KOPT-K1 (cell line): ENCODE measurements around the gene SHROOM3.

Experiments
- H3K27ac ChIP-seq: fragments of 200-600 bp; sonication (generic); 2 replicates; pipeline ENCODE4 v1.5.1; 2016; ENCODE audit warnings: antibody characterized with exemption, mild to moderate bottlenecking, low read depth, low read length; ENCODE audit not compliant: poor library complexity, severe bottlenecking
- H3K36me3 ChIP-seq: fragments of 200-600 bp; sonication (generic); 2 replicates; pipeline ENCODE4 v1.5.1; 2017; ENCODE audit warnings: antibody characterized with exemption, mild to moderate bottlenecking, low read length, moderate library complexity; ENCODE audit not compliant: insufficient read depth
- H3K9me3 ChIP-seq: fragments of 200-600 bp; sonication (generic); 2 replicates; pipeline ENCODE4 v1.5.1; 2017; ENCODE audit warnings: antibody characterized with exemption, low read length, mild to moderate bottlenecking; ENCODE audit not compliant: insufficient read depth, poor library complexity, severe bottlenecking

Gene SHROOM3

GRCh38 chr4:76809594-76810305 lies 374.7 kb downstream of the SHROOM3 start:
- Histone ChIP-seq H3K9me3 (peaks cover 7% of the 10 kb centered on the region), H3K27ac (no peak overlapping the region), H3K36me3 (no peaks in the 10 kb centered on the region)

- H3K27ac ChIP-seq = no peak overlapping the region
- no peaks in the 10 kb centered on the region for H3K36me3 ChIP-seq
Observed at GRCh38 chr4:76811604-76812412, 376.8 kb downstream of the SHROOM3 start.

GRCh38 chr4:76813070-76813469 lies 378.0 kb downstream of the SHROOM3 start:
- H3K36me3 ChIP-seq = no peaks in the 10 kb centered on the region
- H3K9me3 ChIP-seq = peaks cover 7% of the 10 kb centered on the region
- H3K27ac ChIP-seq = no peak overlapping the region

More at GRCh38 chr4:76811604-76812412, 376.8 kb downstream of the SHROOM3 start:
- H3K9me3 ChIP-seq = peaks cover 7% of the 10 kb centered on the region

DNA sequence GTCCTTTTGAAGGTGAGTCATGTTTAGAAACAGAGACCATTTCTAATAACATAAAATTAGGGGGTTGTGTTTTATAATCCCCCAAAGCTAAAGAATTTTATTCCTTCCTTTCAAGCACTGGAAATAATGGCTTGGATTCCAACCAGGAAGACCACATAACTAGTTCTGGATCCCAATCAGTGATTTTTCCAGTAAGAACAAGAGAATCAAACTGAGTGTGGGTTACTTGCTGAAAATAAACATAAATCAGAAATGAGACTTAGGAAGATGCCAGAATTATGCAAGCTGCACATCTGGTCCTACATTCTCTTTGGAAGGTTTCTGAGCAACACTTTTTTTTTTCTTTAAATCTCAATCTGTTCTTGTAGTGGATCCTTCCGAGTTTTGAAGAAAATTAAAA lies 386.6 kb downstream of the SHROOM3 start:
- H3K9me3 ChIP-seq = peaks cover 3% of the 10 kb centered on the region
- H3K27ac ChIP-seq = no peak overlapping the region
- no peaks in the 10 kb centered on the region for H3K36me3 ChIP-seq

- H3K27ac ChIP-seq = no peak overlapping the region
- no peaks in the 10 kb centered on the region for H3K36me3 ChIP-seq
- peaks cover 3% of the 10 kb centered on the region for H3K9me3 ChIP-seq
Observed at GRCh38 chr4:76822303-76822702, 387.3 kb downstream of the SHROOM3 start.

GRCh38 chr4:76823495-76823894 lies 388.5 kb downstream of the SHROOM3 start:
- Histone ChIP-seq H3K27ac (no peak overlapping the region), H3K36me3 (no peaks in the 10 kb centered on the region), H3K9me3 (peaks cover 3% of the 10 kb centered on the region)

DNA sequence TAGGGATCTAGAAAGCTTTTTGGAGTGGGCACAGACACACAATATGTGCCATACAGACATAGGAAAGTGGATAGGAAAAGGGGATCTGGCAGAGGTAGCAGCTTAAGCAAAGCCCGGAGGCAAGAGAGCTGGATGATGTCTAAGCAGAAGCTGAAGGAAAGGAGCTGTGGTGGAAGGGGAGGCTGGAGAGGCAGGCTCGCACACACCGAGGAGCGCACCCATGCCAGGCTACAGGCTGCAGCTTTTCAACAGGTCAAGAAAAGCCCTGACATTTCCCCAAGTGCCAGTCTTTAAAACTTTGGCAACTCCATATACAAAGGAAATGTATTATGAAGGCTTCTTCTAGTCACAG lies 395.6 kb downstream of the SHROOM3 start:
- Histone ChIP-seq H3K9me3 (no peaks in the 10 kb centered on the region), H3K27ac (no peak overlapping the region), H3K36me3 (no peaks in the 10 kb centered on the region)

DNA sequence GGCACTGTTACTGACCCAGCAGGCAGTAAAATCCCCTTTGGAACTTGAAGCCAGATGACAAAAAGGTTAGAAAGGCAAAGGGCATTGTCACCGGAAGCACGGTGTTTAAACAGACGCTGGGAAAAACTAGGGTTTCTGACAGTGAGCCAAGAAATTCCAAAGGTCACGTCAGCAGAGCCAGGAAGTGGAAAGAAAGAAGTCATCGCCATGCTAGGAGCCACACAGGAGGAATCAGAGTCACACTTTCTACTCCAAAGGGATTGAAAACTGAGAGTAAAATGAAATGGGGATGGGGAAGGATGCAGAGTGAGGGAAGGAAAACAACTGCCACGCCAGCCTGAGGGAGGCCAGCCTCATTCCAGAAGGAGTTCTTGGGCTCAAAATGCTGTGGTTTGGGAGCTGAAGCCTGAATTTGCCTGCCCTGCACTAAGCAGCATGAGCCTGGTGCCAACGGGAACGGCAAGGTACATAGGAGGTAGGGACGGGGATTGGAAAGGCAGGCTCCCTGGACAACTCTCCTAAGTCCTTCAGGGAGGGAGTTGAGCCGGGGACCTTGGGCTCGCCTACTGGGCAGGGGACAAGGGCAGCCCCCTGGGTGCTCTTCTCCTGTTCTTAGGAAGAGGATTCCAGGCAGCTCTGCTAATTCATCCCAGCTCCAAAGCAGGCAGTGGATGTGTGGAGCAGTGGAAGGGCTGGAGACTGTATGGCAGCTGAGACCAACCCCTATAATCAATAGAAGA lies 396.1 kb downstream of the SHROOM3 start:
- no peak overlapping the region for H3K27ac ChIP-seq
- no peaks in the 10 kb centered on the region for H3K36me3 ChIP-seq
- no peaks in the 10 kb centered on the region for H3K9me3 ChIP-seq

DNA sequence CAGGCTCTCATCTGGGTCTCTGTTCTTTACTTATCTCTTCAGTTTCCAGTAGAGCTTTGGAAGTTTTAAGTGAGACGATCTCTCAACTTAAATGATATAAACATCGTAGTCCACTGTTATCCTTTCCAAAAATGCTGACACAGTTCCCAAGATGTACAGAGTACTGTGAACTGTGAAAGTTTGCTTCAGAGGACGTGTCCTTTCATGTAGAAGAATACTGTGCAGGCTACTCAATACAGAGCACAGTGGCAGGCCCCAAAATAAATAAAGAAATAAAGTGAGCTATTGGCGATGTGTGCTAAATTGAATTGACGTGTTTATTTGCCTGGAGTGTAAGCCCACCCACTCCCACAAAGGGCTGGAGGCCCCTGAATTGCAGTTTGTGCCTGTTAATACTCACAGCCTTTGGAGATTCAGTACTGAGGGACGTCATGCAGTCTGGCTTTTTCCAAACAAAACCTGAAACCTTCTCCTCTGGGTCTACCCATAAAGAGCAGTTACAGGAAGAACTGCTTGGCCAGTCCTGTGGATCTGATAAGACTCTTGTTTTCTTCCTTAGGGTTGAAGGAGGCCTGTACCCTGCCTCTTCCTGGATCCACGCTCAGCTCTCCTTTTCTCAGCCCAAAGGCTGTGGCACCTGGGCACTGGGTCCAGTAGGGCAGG lies 396.8 kb downstream of the SHROOM3 start:
- no peak overlapping the region for H3K27ac ChIP-seq
- no peaks in the 10 kb centered on the region for H3K36me3 ChIP-seq
- no peaks in the 10 kb centered on the region for H3K9me3 ChIP-seq
